Left renal cortex interstitium (tissue), 4 donors: ENCODE measurements around the gene GABBR2. TPM values are rescaled to one million over a fixed set of nuclear protein-coding genes. Genes with fewer than 3 reads are reported as not detected.

Experiments used
- DNase-seq, 4 donors: peaks; one replicate each; pipeline ENCODE4 v3.0.0-alpha.2; 2013; ENCODE audit warnings: low read depth in 4 of 4, low spot score in 2 of 4, missing footprints in 1 of 4
- polyA plus RNA-seq, 4 donors: library from polyadenylated mRNA; unstranded; fragments of 120-200 nt; gene quantifications; one replicate each; pipeline ENCODE4 v1.2.1, GENCODE V29; 2013; ENCODE audit not compliant: insufficient read length in 4 of 4

Gene GABBR2
- polyA plus RNA-seq, 4 donors, result 4.5 to 5.6 (median 5.3) TPM

DNA sequence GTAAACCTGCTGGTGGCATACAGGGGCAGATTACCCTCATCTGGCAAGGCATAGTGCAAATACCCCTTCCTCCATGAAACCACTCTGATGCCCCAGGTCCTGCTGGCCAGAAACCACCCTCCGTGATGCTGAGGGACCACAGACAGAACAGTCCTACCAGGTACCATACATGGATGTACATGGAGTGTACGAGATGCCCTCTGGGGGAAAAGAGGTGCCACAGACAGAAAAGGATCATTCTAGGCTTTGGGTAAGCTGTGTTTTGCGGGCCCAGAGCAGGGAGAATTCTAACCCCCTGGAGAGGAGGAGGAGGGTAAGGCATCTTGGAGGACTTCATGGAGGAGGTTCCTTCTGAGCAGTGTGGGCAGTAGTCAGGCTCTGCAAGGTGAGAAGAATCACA, 68.3 kb downstream of the GABBR2 start:
- no peak for DNase-seq

DNA sequence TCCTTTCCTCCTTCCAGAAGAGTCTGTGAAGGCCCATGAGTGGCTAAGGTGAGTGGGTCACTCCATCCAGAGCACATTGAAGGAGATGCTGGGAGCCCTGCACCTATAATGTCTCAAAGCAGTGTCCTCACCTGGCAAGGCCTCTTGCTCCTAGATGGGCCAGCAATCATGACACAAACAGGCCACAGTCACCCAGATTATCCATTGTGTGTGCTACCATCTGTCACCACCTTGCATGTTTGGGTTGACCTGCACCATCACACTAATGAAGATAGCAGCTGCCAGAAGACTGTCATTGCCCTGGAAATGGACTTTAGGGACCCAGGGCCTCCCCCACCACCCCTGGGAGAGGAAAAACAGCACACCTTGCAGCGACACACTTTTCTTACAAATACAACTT, 69.6 kb downstream of the GABBR2 start:
- DNase-seq, result no peak

DNA sequence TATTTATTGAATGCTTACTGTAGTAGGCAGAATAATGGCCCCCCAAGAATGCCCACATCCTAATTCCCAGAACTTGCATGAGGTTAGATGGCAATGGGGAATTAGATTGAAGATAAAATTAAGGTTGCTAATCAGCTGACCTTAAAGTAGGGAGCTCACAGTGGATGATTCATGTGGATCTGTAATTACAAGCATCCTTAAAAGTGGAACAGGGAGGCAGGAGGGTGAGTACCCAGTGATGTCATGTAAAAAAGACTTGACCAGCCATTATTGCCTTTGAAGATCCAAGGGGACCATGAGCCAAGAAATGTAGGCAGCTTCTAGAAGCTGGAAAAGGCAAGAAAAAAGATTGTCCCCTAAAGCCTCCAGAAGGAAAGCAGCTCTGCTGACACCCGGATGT, 71.4 kb downstream of the GABBR2 start:
- DNase-seq, result no peak

DNA sequence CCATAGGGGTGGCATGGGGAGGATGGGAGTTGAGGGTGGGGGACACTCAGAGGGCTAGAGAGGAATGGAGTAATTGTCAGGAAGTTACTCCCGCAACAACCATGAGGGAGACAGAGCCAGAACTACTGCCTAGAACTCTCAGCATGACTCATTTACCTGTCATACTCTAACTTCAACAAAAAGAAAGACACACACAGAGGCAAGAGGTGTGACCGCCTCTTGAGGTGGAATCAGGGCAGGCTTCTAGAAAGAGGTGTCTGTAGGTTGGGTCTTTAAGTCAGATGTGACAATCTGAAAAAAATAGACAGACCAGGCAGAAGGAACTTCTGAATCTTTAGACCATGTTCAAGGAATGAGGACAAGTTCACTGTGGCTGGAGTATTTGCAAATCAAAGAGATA, 73.4 kb downstream of the GABBR2 start:
- DNase-seq, result no peak

DNA sequence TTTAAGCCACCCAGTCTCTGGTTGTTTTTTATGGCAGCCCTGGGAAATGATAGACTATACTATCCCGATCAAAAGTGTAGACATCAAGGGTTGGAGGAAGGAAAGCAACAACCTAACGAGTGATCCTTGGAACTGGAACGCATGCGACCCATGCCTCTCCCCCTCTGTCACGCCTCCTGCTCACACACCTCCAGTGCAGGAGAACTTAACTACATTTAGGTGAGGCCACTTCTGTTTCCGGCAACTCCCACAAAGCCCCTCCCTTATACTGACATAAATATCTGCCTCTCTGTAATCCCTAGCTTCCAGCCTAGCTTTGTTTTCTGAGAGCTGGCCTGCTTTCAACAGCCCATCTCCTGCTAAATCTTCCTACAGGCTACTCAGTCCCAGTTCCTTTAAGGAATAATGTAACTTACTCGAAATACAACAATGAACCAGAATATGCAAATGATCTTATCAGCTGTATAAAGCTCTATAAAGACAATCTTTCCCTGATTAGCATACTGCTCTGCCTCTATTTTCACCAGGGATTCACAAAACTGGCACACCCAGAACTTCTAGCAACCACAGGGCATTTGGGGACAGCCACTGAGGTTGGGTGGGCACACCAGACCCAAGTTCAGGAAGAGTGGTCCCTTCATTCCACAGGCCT, 73.9 kb downstream of the GABBR2 start:
- peak in 1 of 4 donors; percentile 23 for DNase-seq

DNA sequence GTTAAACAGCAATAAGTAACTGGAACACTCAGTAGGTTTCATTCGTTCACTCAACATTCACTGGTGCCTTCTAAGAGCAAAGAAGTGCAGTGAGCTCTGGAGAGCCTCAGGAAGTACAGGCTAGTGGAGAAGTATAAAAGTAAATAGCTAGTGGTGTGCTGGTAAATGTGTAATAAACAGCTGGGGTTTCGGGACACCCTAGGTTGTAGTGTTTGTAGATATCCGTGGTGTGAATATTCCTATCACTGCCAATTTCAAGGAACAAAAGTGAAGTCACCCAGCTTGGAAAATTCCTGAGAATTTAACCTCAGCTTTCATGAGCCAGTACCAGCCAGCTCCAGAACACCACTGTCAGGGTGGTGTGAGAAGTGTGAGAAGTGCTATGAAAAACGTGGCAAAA, 75.9 kb downstream of the GABBR2 start:
- no peak for DNase-seq

DNA sequence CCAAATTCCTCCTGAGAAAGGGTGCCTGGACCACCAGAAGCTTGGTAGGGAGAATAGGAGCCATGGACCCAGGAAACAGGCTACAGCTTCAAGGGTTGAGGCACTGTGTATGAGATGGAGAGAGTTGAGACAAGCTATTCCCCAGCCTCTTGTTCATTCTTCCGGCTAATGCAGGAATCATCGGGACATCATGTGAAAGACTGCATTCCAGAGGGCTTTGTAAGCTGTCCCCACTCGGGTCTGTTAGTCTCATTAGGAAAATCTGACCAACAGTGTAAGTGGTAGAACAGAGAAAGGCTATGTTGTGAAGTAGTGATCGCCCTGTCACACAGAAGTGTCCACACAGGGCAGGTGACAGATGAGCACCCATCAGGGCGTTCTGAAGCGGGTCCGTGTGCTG, 81.4 kb downstream of the GABBR2 start:
- DNase-seq, result no peak

DNA sequence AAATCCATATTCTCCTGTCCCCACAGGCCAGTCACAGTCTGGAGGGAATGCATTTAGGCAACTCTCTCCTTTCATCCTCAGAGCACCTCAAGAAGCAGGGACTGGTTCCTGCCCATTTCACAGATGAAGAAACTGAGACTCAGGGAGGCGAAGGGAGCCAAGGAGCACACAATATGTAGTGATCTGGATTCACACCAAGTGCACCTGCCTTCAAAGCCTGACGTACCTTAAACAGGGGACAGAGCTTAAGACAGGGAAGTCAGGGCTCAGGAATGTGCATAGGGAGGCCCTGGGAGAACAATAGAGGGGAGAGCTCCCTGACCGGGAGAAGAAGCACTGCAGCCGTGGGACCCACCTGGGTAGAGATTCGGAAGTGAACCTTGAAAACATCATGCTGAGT, 83.0 kb downstream of the GABBR2 start:
- DNase-seq, result no peak

DNA sequence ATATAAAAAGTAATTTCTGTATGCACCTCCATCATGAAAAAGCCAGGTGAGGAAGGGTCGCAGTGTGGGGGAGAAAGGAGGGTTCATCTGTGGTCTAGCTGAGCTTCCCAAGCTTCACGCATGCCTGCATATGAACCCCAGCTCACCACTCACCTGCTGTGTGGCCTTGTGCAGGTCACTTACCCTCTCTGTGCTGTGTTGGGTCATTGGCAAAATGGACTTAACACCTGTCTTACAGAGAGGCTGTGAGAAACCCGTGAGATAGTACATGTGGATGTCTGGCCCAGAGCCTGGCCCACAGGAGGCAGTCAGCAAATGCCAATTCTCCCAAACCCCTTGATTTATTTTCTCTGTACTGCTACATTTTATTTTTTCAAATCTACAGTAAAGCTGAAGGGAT, 88.9 kb downstream of the GABBR2 start:
- DNase-seq, result no peak

DNA sequence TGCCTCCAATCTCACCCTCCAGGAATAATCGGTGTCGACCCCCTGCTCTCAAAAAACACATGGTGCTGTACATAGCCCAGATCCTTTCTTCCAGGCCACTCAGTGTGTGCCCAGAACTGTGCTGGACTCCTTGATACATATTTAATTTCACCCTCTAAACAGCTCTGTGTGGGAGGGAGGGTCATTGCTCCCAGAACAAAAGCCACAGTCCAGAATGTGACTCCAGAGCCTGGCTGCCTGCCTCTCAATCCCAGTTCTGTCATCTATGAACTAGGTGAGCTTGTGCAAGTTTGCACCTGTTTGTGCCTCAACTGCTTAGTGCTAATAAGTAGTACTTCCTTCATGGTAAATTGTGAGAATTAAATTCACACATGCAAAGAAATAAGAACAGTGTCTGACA, 93.1 kb downstream of the GABBR2 start:
- no peak for DNase-seq

DNA sequence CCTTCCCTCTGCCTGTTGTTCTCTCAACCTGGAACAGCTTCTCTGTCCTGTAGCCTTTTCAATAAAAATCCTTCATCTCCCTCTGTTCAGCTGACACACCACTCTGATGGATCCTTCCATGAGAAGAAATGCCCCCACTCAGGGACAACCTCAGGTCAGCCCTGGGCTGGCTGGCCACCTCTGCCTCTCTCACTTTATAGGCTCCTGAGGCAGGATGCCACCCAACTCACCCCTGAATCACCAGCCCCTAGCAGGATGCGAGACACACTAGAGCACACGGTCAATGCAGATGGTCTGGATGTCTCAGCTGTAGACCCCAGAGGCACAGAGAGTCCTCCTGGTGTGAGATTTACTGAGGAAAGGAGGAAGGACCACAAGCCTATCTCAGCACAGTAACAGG, 93.8 kb downstream of the GABBR2 start:
- DNase-seq, result no peak

DNA sequence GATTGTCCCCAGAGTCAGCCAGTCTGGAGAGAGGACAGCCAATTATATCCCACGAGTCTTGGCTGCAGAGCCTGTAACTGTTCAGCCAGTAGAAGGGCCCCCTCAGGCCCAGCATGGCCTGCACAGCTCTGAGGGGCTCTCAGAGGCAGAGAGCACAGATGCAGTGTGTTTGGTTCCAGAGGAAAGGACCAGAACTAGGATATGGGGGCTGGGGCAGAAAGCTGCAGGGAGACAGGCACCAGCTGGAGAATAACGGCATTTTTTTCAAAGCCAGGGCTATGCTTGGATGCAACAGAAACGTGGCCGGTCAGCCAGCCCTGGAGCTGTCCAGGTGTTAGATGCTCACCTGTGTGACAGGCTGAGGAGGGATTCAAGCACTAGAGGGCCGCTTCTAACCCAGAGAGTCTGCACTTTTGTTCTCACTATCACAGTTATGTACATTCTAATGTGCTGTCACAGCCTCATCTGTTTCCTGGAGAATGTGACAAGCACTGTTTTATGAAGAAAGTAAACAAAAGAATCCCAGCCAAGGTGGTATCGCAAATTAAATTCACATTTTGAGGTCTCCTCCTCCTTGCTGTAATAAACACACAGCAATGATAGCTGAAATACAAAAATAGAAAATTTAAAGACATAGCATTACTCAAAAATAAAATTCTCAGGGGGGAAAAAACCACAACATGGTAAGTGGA, 96.5 kb downstream of the GABBR2 start:
- DNase-seq, result peak in 2 of 4 donors; percentile 23 to 40

DNA sequence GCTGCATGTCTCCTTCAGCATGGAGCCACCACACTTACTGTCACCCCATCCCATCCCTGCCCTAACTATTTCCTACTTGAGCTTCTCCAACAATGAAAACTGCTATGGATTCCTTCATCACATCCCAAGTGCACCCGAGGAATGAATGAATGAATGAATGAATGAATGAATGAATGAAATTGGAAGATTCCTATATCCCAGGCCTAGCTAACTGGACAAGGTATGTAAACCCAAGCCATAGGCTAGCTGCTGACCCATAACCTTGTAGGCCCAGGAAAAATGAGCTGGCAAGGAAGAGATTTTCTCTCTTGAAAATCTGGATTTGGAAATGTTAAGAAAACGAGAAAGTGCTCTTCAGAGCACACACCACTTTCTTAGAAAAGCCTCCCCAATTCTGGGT, 97.4 kb downstream of the GABBR2 start:
- DNase-seq, result no peak

DNA sequence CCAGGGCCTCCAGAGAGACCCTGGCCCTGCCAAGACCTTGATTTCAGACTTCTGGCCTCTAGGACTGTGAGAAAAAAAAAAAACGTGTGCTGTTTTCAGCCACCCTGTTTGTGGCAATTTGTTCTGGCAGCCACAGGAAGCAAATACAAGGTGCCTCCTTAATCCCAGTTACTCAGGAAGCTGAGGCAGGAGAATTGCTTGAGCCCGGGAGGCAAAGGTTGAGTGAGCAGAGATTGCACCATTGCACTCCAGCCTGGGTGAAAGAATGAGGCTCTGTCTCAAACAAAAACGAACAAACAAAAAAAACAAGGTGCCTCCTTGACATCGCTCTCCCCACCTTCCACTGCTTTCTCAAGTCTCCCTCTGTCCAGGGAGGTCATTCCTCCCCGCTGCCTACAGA, 98.0 kb downstream of the GABBR2 start:
- no peak for DNase-seq

DNA sequence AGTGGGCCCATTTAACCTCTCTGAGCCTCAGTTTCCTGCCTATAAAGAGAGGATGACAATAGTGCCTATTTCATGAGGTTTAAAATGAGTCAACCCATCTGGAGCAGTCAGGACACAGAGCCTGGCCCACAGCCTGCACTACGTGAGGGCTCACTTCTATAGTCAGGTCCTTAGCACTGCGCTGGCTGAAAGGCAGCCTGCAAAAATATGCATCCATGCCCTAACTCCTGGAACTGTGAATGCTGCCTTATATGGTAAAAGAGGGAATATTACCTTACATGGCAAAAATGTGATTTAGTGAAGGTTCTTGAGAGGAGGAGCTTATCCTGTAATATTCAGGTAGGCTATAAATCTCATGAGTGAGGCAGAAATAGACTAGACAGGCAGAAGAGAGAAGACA, 98.5 kb downstream of the GABBR2 start:
- no peak for DNase-seq

DNA sequence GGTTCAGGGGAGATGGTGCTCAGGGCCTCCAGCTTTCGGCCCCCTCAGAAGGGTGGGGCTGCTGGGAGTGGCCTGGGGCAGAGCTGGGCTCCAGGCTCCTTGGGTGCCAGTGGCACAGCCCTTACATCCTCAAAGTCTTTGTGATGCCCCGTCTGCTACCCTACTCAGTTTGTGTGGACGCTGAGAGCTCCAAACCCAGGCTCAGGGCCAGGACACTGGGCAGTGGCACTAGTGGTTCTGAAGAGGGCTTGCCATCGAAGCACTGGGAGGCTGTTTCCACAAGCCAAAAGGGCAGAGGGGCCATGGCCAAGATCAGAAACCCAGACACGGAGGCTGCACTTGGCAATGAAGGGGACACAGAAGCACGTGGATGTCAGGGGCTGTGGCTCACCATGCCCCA, 99.1 kb downstream of the GABBR2 start:
- no peak for DNase-seq

DNA sequence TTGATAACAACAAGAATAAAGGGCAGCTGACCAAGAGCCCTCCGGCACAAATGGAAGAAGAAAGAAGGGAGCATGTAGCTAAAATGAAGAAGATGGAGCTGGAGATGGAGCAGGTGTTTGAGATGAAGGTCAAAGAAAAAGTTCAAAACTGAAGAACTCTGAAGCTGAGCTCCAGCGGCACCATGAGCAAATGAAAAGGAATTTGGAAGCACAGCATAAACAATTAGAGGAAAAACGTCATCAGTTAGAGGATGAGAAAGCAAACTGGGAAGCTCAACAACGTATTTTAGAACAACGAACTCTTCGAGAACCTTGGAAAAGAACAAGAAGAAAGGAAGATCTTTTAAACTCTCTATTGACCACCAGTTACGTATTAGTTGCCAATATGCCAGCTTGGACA, 100.9 kb downstream of the GABBR2 start:
- DNase-seq, result no peak

DNA sequence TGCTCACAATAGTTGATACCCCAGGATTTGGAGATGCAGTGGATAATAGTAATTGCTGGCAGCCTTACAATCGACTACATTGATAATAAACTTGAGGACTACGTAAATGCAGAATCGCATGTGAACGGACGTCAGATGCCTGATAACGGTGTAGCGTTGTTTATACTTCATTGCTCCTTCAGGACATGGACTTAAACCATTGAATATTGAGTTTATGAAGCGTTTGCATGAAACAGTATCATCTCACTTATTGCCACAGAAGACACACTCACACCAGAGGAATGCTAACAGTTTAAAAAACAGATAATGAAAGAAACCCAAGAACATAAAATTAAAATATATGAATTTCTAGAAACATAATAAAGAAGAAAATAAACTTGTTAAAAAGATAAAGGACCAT, 101.6 kb downstream of the GABBR2 start:
- no peak for DNase-seq

DNA sequence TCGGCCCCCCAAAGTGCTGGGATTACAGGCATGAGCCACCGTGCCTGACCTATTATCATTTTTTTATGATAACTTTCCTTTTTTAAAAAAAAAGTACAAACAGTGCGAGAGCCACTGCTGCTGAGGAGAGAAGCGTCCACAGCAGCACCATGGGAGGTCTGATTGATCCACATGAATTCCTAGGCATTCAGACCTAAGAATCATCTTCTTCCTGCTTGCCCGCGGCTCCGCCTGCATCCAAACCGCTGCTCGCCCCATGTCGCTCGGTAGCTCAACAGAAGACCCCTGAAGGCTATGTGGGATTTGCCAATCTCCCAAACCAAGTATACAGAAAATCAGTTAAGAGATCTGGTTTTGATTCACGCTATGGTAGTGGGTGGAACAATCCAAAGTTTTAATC, 102.0 kb downstream of the GABBR2 start:
- no peak for DNase-seq

DNA sequence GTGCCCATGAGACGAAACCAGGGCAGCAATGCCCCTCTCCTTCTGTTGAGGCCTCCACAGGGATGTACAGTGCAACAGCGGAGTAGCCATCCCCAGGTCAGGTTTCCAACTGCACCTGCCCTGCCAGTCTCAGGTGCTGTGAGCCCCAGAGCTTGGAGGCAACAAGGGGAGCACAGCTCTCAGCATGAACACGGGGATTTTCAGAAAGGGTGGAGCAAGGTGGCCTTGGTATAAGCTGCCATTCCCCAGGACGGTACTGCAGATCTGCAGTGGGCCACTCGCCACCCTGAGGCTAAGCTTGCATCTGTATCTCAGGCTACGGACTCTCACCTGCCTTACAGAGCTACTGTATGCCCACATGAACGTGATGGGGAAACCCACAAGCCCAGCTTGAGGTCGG, 103.6 kb downstream of the GABBR2 start:
- no peak for DNase-seq

DNA sequence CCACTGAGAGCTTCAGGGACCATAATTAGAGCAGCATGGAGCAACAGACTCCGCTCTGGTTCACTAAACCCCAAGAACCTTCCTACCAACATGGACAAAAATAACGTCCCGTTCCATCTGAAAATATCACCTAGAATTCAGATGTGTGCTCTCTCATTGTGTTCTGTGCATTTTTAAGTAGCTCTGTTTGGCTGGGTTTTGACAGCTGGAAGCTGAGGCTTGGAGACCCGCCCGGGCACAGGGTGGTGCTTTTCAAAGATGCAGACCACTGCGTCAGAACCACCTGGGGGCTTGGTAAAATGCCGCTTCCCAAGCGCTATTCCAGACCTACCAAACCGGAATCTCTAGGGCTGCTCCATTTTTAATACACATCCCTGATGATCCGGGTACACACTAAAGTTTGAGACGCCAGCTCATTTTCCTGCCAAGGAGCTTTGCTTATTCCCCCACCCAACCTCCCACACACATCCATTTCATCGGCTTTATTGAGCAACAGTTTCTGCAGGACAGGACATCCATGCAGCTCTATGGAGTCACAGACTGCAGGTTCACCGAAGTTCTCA, 104.8 kb downstream of the GABBR2 start:
- no peak for DNase-seq

DNA sequence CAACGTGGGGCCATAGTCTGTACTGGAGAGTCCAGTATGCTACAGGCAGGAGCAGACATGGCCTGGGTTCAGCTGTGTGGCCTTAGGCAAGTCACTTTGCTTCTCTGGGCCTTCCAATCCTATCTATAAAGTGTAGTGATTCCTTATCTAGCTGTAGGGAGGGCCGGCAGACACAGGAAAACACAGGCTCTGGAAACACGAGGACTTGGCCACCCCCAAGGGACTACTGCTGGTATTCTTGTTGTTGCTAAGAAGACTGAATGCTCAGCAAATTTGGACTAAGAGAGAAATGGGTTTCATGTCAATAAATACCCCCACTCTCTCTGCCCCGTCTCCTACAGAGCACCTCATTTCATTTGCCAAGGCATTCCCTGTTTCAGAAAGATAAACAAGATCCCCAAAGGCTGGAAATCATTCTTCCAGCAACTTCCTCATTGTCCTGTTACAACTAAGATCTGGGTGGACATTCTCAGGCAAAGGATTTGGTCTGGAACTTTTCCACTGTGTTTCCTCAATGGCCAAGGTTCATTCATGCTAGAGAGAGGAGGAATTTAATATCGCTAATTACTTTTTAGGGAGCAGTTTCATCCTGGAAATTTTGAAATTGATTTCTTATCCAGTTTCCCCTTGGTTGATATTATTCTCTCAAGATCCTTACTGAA, 105.8 kb downstream of the GABBR2 start:
- no peak for DNase-seq
